NCI-H510A treated with DMSO at 0.1 percent for 48 hours (cell line): ENCODE data around the gene GLI3.

ENCODE experiments used
- DNase-seq: peaks from one replicate; lab custom pipeline; 2025; lab: John Stamatoyannopoulos, UW

The GLI3 gene

GRCh38 chr7:41998041-41998440, 239.0 kb downstream of the GLI3 start:
- DNase-seq = no peak

- no peak for DNase-seq
These were observed 239.9 kb downstream of the GLI3 start for GRCh38 chr7:41997151-41997550.

- DNase-seq = no peak
These were observed 240.5 kb downstream of the GLI3 start for GRCh38 chr7:41996381-41997035.

- no peak for DNase-seq
These were observed 241.3 kb downstream of the GLI3 start for GRCh38 chr7:41995632-41996271.

GRCh38 chr7:41994746-41995110, 242.3 kb downstream of the GLI3 start:
- DNase-seq = no peak

GRCh38 chr7:41994036-41994745, 242.8 kb downstream of the GLI3 start:
- no peak for DNase-seq

- no peak for DNase-seq
These were observed 243.8 kb downstream of the GLI3 start for GRCh38 chr7:41992881-41993867.

- no peak for DNase-seq
These were observed 252.1 kb downstream of the GLI3 start for GRCh38 chr7:41984888-41985287.

GRCh38 chr7:41981046-41982040, 255.7 kb downstream of the GLI3 start:
- DNase-seq = no peak

- DNase-seq = no peak
These were observed 257.1 kb downstream of the GLI3 start for GRCh38 chr7:41979834-41980307.

GRCh38 chr7:41978858-41979257, 258.2 kb downstream of the GLI3 start:
- DNase-seq = no peak

- no peak for DNase-seq
These were observed 259.3 kb downstream of the GLI3 start for GRCh38 chr7:41977661-41978060.

GRCh38 chr7:41977151-41977651, 259.8 kb downstream of the GLI3 start:
- DNase-seq = no peak

- DNase-seq = no peak
These were observed 260.6 kb downstream of the GLI3 start for GRCh38 chr7:41976411-41976810.

GRCh38 chr7:41975849-41976248, 261.2 kb downstream of the GLI3 start:
- DNase-seq = no peak

GRCh38 chr7:41974870-41975557, 262.0 kb downstream of the GLI3 start:
- DNase-seq = no peak

GRCh38 chr7:41973202-41973730, 263.7 kb downstream of the GLI3 start:
- DNase-seq = no peak

- DNase-seq = no peak
These were observed 264.2 kb downstream of the GLI3 start for GRCh38 chr7:41972776-41973175.

GRCh38 chr7:41972270-41972669, 264.7 kb downstream of the GLI3 start:
- DNase-seq = no peak
